ENCODE data around the gene PTDSS2.

The PTDSS2 gene

DNA sequence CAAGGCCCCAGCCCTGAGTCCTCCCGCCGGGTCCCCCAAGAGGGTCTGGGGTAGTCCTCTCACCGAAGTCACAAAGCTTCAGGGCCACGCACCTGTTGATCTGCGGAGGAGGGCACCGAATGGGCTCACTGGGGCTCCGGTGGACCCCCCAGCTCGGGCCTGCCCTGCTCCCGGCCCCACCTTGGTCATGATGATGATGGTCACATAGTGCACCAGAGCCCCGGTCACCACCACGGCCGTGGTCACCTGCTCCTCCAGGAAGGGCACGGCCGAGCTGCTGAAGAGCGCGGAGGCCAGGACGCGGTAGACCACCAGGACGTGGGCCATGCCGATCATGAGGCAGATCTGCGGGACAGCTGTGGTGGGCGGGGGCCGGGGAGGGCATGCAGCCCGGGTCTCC is 21.8 kb upstream of the PTDSS2 start:
- no peak for DNase-seq (ENCODE audit: low spot score)
- TF ChIP-seq, protein P1, sequence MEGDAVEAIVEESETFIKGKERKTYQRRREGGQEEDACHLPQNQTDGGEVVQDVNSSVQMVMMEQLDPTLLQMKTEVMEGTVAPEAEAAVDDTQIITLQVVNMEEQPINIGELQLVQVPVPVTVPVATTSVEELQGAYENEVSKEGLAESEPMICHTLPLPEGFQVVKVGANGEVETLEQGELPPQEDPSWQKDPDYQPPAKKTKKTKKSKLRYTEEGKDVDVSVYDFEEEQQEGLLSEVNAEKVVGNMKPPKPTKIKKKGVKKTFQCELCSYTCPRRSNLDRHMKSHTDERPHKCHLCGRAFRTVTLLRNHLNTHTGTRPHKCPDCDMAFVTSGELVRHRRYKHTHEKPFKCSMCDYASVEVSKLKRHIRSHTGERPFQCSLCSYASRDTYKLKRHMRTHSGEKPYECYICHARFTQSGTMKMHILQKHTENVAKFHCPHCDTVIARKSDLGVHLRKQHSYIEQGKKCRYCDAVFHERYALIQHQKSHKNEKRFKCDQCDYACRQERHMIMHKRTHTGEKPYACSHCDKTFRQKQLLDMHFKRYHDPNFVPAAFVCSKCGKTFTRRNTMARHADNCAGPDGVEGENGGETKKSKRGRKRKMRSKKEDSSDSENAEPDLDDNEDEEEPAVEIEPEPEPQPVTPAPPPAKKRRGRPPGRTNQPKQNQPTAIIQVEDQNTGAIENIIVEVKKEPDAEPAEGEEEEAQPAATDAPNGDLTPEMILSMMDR (IDR thresholded peaks at IDR 0.05): no peak
- H3K4me3 ChIP-seq: no peak overlapping the region
- no peak overlapping the region for H3K27ac ChIP-seq

DNA sequence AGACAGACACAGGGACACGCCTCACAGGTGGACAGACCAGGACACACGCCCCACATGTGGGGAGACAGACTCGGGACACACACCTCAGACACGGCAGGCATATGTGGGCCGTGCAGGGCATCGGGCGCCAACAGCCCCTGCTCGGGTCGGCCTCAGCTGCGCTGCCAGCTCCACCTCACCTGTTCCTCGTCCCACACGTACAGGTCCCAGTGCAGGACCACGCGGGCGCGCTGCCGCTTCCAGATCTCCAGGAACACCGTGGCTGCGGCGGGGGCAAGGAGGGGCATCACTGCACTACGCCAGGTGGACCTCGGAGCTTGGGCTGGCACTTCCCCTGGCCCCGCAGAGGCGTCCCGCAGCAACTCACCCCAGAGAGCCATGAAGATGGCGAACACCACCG is 20.7 kb upstream of the PTDSS2 start:
- TF ChIP-seq, protein P1 (IDR thresholded peaks at IDR 0.05): no peak
- H3K4me3 ChIP-seq: no peak overlapping the region
- no peak overlapping the region for H3K27ac ChIP-seq
- no peak for DNase-seq (ENCODE audit: low spot score)

DNA sequence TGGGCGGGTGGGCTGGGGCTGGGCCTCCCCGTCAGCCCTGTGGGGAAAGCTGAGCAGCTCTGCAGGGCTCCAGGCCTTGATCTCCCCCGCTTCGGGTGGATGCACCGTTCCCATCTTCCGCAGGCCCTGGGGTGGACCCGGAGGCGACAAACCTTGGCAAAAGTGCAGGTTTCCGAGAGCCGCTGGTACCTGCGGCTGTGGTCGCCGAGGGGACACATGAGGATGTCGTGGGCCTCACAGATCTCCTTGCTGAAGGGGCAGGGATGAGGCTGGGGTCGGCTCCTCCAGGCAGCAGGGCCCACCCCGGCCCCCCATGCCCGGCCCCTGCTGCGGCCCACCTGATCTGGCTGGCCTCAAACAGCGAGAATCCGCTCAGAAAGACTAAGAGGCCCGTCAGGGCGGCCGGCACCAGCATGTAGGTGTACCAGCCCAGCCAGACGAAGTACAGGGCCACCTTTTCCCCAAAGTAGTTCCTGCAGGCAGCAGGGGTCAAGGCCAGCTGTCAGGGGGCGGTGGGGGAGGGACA is 20.1 kb upstream of the PTDSS2 start:
- Histone ChIP-seq H3K4me3 (no peak overlapping the region), H3K27ac (no peak overlapping the region)
- TF ChIP-seq, protein P1 (IDR thresholded peaks at IDR 0.05): no peak
- no peak for DNase-seq (ENCODE audit: low spot score)

DNA sequence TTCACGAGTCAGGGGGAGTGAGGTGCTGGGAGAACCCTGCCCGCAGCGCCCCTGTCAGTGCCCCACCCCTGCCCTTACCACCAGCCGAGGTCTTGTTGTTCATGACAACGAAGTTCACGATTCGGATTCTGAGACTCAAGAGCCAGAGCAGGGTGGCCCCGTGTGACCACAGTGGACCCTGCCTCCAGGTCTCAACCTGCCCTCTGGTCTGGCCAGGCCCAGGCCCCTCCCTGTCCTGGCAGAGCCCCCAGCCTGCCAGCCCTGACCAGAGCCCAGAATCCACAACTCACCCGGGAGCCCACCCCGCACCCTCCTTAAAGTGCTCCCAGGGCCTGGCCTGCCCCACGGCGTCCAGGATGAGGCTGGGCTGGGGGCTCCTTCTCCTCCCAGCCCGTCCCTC is 18.2 kb upstream of the PTDSS2 start:
- Histone ChIP-seq H3K27ac (no peak overlapping the region), H3K4me3 (no peak overlapping the region)
- TF ChIP-seq, protein P1 (IDR thresholded peaks at IDR 0.05): no peak
- DNase-seq (ENCODE audit: low spot score): no peak

DNA sequence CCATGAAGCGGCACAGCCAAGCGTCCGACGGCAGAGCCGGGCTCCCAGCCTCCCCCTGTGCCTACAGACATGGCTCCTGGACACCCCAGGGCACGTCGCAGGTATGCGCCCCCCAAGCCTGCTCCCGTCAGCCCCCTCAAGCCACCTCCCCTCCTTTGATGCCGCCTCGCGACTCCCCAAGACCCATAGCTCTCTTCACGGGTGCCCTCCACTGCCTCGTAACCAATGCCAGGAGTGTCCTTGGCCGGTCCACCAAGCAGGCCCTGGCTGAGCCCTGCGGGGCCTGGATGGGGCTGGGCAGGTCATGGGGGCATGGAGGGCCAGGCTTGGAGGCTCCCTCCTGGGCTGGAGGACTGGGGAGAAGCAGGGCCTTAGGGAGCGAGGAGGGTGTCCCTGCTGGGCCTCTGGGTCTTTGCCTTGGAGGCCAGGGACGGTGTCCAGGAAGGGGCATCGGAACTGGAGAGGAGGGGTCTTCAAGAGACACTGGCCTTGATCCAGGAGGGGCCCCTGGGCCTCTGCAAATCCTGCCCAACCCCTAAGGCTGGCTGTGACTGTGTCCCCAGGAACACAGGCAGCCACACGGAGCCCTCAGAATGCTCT is 17.5 kb upstream of the PTDSS2 start:
- TF ChIP-seq, protein P1 (IDR thresholded peaks at IDR 0.05): no peak
- Histone ChIP-seq H3K4me3 (no peak overlapping the region), H3K27ac (no peak overlapping the region)
- no peak for DNase-seq (ENCODE audit: low spot score)

DNA sequence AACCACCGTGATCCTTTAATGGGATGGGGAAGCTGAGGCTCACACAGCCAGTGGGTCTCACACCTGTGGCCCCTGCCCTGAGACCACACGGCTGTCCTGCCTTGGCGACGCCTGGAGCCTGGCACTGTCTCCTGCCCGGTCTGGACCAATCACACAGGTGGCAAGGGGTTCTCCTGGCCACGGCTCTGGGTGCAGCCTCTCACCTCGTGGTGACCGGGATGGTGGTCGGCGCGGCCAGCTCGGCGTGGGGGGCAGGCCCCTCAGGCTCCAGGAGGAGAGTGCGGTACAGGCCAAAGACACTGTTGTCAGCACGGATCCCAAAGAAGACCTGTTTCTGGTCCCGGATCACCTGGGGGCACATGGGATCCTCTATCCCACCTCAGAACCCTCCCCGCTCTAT is 17.0 kb upstream of the PTDSS2 start:
- TF ChIP-seq, protein P1 (IDR thresholded peaks at IDR 0.05): no peak
- DNase-seq (ENCODE audit: low spot score): no peak
- H3K4me3 ChIP-seq: no peak overlapping the region
- no peak overlapping the region for H3K27ac ChIP-seq

DNA sequence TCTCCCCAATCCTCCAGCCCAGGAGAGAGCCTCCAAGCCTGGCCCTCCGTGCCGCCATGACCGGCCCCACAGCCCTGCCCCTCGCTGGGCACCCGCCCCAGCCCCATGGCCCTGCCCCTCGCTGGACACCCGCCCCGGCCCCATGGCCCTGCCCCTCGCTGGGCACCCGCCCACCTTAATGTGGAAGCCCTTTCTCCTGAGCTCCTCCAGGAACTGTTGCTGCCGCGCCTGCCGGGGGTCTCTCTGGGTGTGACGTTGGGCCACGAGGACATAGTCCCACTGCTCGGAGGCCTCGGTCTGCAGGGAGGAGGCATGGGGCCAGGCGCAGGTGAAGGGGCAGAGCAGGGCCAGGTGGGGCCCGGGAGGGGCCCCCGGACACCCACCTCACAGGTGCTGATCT is 16.4 kb upstream of the PTDSS2 start:
- TF ChIP-seq, protein P1 (IDR thresholded peaks at IDR 0.05): no peak
- H3K4me3 ChIP-seq: no peak overlapping the region
- DNase-seq (ENCODE audit: low spot score): no peak

More for the DNA sequence above, 16.4 kb upstream of the PTDSS2 start:
- no peak overlapping the region for H3K27ac ChIP-seq

Data from coronary artery (tissue), 2 donors.